Peyer's patch (tissue), 4 donors: ENCODE results near the gene AHI1. TPM values are rescaled to one million over a fixed set of nuclear protein-coding genes. Genes with fewer than 3 reads are reported as not detected.
"Not testable (repeated sequence)": the region's sequence is repeated elsewhere in the genome, so short reads cannot be mapped to it uniquely, and the experiment has no call there.

ENCODE experiments used
- DNase-seq, 3 donors: peaks; one replicate each; pipeline ENCODE4 v3.0.0-alpha.2; 2017 to 2019
- H3K27ac ChIP-seq, 4 donors: fragments of 200-600 bp; sonication (generic); one replicate each; pipeline ENCODE4 v1.5.1; 2016 to 2019
- H3K27me3 ChIP-seq, 2 donors: fragments of 200-600 bp; sonication (generic); one replicate each; pipeline ENCODE4 v1.5.1; 2019
- H3K36me3 ChIP-seq, 3 donors: fragments of 200-600 bp; sonication (generic); one replicate each; pipeline ENCODE4 v1.5.1; 2016 to 2019
- H3K4me1 ChIP-seq, 4 donors: fragments of 200-600 bp; sonication (generic); one replicate each; pipeline ENCODE4 v1.5.1; 2016 to 2019
- H3K4me3 ChIP-seq, 4 donors: fragments of 200-600 bp; sonication (generic); 1 replicate in 3 of 4; 2 replicates in 1 of 4; pipeline ENCODE4 v1.5.1; 2016 to 2019; ENCODE audit warnings: mild to moderate bottlenecking in 1 of 4
- H3K9me3 ChIP-seq, 4 donors: fragments of 200-600 bp; sonication (generic); one replicate each; pipeline ENCODE4 v1.5.1; 2016 to 2019; ENCODE audit warnings: mild to moderate bottlenecking in 1 of 4
- CTCF ChIP-seq, 6 experiments: fragments of 450-650 bp in 4 of 6; fragments of 200-600 bp in 2 of 6; sonication (generic) in 1 of 6; IDR thresholded peaks; one replicate each; pipeline ENCODE4 v1.5.1; 2017 to 2019; ENCODE audit warnings: antibody characterized with exemption in 6 of 6, mild to moderate bottlenecking in 3 of 6, moderate library complexity in 1 of 6
- POLR2A ChIP-seq, 2 donors: fragments of 450-650 bp; IDR thresholded peaks; one replicate each; pipeline ENCODE4 v1.5.1; 2017; ENCODE audit warnings: antibody characterized with exemption in 2 of 2, mild to moderate bottlenecking in 2 of 2, moderate library complexity in 2 of 2
- total RNA-seq, 4 donors: library from RNA; depleted of rRNA; stranded (reverse); fragments of >200 nt; gene quantifications; one replicate each; pipeline ENCODE4 v1.1.0, GENCODE V29; 2016

Gene AHI1
- total RNA-seq, 4 donors from 2014 or later = 4.4 to 141 (median 17.6) TPM

- Histone ChIP-seq H3K4me1 (peaks cover 0 to 10% (median 0%) of the 10 kb centered on the region in 4 donors), H3K4me3 (peak overlapping the region; percentile 77 to 91 (median 82)), H3K27me3 (no peaks in the 10 kb centered on the region), H3K9me3 (no peaks in the 10 kb centered on the region), H3K36me3 (no peaks in the 10 kb centered on the region), H3K27ac (peak overlapping the region; percentile 84 to 95 (median 90))
- no peak for DNase-seq
- TF ChIP-seq POLR2A (IDR thresholded peaks at IDR 0.05) (no peak), CTCF (IDR thresholded peaks at IDR 0.05) (no peak)
Measured at GRCh38 chr6:135496800-135497411, 634 bp downstream of the AHI1 start.

- no peaks in the 10 kb centered on the region for H3K27me3 ChIP-seq
- H3K36me3 ChIP-seq = peaks cover 0 to 25% (median 0%) of the 10 kb centered on the region in 3 donors
- H3K27ac ChIP-seq = no peak overlapping the region
- H3K4me3 ChIP-seq = no peak overlapping the region
- H3K4me1 ChIP-seq = peaks cover 0 to 10% (median 0%) of the 10 kb centered on the region in 4 donors
- no peak for TF ChIP-seq POLR2A (IDR thresholded peaks at IDR 0.05)
- DNase-seq = no peak
- no peaks in the 10 kb centered on the region for H3K9me3 ChIP-seq
Measured at GRCh38 chr6:135493218-135493961, 4.2 kb downstream of the AHI1 start.

- Histone ChIP-seq H3K4me3 (no peak overlapping the region), H3K27ac (no peak overlapping the region), H3K4me1 (no peaks in the 10 kb centered on the region), H3K36me3 (peaks cover 0 to 29% (median 0%) of the 10 kb centered on the region in 3 donors), H3K9me3 (no peaks in the 10 kb centered on the region), H3K27me3 (no peaks in the 10 kb centered on the region)
- TF ChIP-seq CTCF (IDR thresholded peaks at IDR 0.05) = no peak
- no peak for TF ChIP-seq POLR2A (IDR thresholded peaks at IDR 0.05)
- DNase-seq = no peak
Measured at GRCh38 chr6:135490381-135490780, 7.2 kb downstream of the AHI1 start.

GRCh38 chr6:135488023-135488422, 9.5 kb downstream of the AHI1 start:
- Histone ChIP-seq H3K4me1 (no peaks in the 10 kb centered on the region), H3K4me3 (no peak overlapping the region), H3K9me3 (peaks cover 0 to 10% (median 0%) of the 10 kb centered on the region in 4 donors), H3K27ac (no peak overlapping the region), H3K36me3 (peaks cover 0 to 38% (median 0%) of the 10 kb centered on the region in 3 donors), H3K27me3 (no peaks in the 10 kb centered on the region)
- TF ChIP-seq CTCF (IDR thresholded peaks at IDR 0.05) (no peak), POLR2A (IDR thresholded peaks at IDR 0.05) (no peak)
- DNase-seq = no peak

GRCh38 chr6:135483903-135484302, 13.6 kb downstream of the AHI1 start:
- not testable (repeated sequence) for H3K27ac ChIP-seq, H3K4me1 ChIP-seq, H3K27me3 ChIP-seq, DNase-seq, H3K4me3 ChIP-seq
- peaks cover 0 to 26% (median 4%) of the 10 kb centered on the region in 4 donors for H3K9me3 ChIP-seq
- peaks cover 0 to 35% (median 0%) of the 10 kb centered on the region in 3 donors for H3K36me3 ChIP-seq

- no peak overlapping the region for H3K27ac ChIP-seq
- DNase-seq = no peak
- peaks cover 0 to 27% (median 0%) of the 10 kb centered on the region in 3 donors for H3K36me3 ChIP-seq
- no peaks in the 10 kb centered on the region for H3K4me1 ChIP-seq
- H3K27me3 ChIP-seq = no peaks in the 10 kb centered on the region
- TF ChIP-seq CTCF (IDR thresholded peaks at IDR 0.05) (no peak), POLR2A (IDR thresholded peaks at IDR 0.05) (no peak)
- H3K4me3 ChIP-seq = no peak overlapping the region
- H3K9me3 ChIP-seq = peaks cover 0 to 26% (median 5%) of the 10 kb centered on the region in 4 donors
Measured at GRCh38 chr6:135481783-135482369, 15.7 kb downstream of the AHI1 start.
